ENCODE results near the gene PHAX.
"Not testable (repeated sequence)": the region's sequence is repeated elsewhere in the genome, so short reads cannot be mapped to it uniquely, and the experiment has no call there.

Gene PHAX

DNA sequence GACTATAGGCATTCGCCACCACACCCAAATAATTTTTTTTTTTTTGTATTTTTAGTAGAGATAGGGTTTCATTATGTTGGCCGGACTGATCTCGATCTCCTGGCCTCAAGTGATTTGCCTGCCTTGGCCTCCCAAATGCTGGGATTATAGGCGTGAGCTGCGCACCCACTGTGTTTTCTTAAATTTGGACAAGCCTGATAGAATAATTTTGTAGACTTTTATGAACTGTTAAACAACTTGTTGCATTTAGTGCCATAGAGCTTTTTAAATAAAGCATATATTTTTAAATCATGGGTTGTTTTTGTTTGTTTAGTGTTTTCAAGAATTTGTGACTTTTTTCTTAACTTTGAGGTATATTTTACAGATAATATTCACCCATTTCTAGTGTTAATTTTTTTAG is 4.8 kb downstream of the PHAX start:
- DNase-seq: no peak

DNA sequence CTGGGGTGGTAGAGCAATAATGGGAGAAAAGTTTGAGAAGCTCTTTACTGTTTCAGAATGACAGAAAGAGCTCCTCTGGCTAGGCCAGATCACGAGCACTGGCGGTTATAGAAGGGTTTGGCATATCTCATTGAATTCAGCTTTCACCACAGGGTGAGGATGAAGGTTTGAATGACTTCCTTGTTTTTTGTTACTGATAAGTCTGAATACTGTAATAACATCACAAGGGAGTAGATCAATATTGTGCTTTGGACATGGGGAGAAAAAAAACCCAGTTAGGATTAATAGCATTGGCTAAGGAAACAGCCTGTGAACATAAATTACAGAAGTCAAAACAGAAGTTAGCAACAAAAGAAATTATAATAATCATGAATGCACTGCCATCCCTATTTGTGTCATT is 9.4 kb downstream of the PHAX start:
- no peak for DNase-seq

- DNase-seq: no peak
Measured at GRCh38 chr5:126610616-126611015, 9.9 kb downstream of the PHAX start.

GRCh38 chr5:126613941-126614592 is 13.3 kb downstream of the PHAX start:
- DNase-seq: no peak

GRCh38 chr5:126615286-126615685 is 14.5 kb downstream of the PHAX start:
- no peak for DNase-seq

GRCh38 chr5:126617603-126618002 is 16.9 kb downstream of the PHAX start:
- not testable (repeated sequence) for DNase-seq

- no peak for DNase-seq
Measured at GRCh38 chr5:126619781-126620180, 19.0 kb downstream of the PHAX start.

DNA sequence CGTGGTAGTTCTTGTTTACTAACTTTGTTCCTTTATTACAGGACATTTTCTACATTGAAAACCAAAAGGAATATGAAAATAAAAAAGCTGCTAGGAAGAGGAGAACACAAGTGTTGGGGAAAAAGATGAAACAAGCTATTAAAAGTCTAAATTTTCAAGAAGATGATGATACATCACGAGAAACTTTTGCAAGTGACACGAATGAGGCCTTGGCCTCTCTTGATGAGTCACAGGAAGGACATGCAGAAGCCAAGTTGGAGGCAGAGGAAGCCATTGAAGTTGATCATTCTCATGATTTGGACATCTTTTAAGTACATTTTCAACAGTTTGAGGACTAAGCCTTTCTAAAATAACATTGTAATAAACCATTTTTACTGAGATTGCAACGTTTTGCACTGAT is 23.8 kb downstream of the PHAX start:
- DNase-seq: no peak

DNA sequence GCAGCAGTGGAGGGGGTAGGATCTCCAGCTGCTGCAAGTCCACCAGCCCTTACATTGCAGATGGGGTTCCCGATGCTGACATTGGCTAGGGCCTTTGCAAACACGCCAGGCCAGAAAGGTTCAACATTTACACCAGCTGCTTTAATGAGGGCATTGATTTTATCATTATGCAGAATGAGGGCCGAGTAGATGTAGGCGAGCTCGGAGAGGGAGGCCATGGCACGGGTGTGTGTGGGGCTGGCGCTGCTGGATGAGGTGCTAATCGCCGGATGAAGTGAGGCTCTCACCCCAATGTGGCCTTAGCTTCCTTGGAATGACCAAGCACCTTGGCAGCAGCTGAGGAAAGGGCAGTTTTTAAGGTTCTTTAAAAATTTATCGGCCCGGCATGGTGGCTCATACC is 27.4 kb downstream of the PHAX start:
- DNase-seq: no peak

DNA sequence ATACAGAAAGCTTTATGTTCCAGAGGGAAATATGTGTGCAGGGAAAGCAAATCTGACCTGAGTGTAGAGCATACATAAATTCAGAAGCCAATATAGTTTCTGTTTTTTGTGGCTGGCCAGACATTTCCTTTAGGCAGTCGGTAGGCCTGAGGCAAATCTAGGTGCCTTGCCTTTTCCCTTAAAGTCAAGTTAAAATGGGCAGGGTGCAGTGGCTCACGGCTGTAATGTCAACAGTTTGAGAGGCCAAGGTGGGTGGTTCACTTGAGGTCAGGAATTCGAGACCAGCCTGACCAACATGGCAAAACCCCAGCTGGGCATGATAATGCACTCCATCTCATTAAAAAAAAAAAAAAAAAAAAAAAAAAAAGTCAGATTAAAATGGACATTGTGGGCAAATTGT is 31.2 kb downstream of the PHAX start:
- DNase-seq: no peak

DNA sequence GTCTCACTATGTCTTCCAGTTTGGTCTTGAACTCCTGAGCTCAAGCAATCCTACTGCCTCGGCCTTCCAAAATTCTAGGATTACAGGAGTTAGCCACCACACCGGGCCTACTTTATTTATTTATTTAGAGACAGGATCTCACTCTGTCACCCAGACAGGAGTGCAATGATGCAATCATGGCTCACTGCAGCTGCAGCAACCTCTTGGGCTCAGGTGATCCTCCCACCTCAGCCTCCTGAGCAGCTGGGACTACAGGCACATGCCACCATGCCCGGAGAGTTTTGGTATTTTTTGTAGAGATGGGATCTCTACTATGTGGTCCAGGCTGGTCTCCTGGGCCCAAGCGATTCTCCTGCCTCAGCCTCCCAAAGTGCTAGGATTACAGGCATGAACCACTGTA is 32.8 kb downstream of the PHAX start:
- no peak for DNase-seq

DNA sequence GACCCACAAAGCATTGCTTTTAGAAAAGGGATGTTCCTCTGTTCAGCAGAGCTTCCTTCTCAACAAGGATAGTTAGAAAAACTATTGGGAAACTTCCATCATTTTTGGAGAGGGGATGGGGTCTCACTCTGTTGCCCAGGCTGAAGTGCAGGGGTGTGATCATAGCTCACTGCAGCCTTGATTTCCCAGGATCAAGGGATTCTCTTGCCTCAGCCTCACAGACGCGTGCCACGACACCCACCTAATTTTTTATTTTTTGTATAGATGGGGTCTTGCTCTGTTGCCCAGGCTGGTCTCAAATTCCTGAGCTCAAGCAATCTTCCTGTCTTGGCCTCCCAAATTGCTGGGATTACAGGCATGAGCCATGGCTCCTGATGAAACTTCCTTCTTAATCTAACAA is 34.8 kb downstream of the PHAX start:
- no peak for DNase-seq

DNA sequence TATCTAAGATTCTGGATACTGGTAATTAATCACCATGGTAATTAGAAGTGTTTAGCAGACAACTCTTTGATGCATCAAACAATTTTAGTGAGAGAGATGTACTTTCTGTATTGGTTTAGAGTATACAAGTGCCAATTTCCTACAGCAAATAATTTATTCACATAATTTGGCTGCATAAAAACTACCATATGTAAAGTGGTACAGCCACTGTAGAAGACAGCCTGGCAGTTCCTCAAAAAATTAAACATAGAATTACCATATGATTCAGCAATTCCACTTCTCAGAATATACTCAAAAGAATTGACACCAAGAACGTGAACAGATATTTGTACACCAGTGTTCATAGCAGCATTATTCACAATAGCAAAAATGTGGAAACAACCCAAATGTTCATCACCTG is 36.2 kb downstream of the PHAX start:
- no peak for DNase-seq

DNA sequence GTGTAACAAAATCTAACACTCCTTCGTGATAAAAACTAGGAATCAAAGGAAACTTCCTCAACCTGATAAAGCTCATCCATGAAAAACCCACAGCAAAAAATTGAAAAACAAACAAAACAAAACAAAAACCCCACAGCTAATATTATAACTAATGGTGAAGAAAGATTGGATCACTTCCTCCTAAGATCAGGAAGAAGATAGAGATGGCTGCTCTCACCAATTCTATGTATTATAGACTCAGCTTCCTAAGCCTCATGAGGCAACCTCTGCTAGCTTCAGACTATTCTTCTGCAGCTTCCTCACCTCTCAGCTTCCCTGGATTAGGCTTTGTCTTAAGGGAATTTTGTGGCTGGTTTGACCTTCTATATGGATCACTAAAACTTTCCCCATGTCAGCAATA is 40.1 kb downstream of the PHAX start:
- no peak for DNase-seq

- DNase-seq: no peak
Measured at GRCh38 chr5:126641387-126641786, 40.6 kb downstream of the PHAX start.

GRCh38 chr5:126645132-126645531 is 44.4 kb downstream of the PHAX start:
- DNase-seq: no peak

GRCh38 chr5:126647071-126647470 is 46.3 kb downstream of the PHAX start:
- no peak for DNase-seq

GRCh38 chr5:126648471-126648870 is 47.7 kb downstream of the PHAX start:
- DNase-seq: no peak

DNA sequence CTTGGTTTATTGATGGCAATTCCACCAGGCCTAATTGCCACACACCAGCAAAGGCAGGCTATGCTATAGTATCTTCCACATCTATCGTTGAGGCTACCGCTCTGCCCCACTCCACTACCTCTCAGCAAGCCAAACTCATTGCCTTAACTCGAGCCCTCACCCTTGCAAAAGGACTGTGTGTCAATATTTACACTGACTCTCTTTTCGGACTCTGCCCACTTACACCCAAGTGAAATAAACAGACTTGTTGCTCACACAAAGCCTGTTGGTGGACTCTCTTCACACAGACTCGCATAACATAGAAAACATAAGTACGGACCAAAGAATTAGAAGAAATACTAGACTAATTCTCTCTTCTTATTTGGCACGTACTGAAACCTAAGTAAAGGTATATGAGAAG is 48.3 kb downstream of the PHAX start:
- not testable (repeated sequence) for DNase-seq

DNA sequence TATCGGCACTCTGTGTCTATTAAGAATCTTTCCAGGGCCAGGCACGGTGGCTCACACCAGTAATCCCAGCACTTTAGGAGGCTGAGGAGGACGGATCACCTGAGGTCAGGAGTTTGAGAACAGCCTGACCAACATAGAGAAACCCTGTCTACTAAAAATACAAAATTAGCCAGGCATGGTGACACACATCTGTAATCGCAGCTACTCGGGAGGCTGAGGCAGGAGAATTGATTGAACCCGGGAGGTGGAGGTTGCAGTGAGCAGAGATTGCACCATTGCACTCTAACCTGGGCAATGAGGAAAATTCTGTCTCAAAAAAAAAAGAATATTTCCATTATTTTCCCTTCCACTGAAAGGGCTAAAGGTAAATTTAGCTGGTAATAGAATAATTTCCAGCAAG is 49.0 kb downstream of the PHAX start:
- not testable (repeated sequence) for DNase-seq

DNA sequence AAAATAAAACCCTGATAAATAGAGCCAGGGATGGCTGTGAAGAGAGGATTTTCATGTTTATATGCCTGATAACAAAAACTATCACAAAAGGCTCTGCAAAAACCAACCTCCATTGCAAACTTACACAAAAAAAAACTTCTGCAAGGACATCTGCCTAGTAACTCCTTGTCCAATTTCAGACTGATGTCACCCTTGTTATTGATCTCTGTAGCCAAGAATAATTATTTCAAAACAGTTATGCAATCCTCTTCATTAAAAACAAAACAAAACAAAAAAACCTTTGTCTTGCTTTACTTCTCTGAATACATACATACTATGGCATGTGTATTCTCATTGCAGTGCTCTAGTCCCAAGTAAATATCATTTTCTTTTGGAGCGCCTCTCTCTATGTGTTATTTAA is 49.7 kb downstream of the PHAX start:
- DNase-seq: no peak

DNA sequence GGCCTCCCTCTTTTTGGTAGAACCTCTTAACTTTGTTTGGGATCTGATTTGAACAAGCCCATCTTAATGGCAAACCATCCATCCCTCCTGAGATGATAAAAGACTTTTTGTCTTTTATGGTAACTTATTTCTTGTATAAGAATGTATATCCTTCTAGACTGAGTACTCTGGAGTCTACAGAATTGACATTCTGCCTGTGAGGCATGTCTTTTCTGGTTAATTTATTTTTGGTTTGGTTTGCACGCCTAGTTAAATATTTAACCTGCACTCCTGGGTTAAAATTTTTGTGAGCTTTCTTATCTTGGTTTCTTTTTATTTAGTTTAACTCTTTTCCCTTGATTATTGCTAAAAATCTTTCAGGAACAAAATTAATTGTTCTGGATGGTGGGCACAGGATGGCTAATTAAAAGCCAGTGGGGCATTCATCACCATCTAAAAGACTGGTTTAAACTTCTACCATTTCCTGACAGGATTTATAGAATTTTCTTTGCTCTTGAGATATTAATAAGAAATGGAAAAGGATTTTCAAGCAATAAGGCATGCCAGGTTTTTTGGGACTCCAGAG is 50.3 kb downstream of the PHAX start:
- no peak for DNase-seq

DNA sequence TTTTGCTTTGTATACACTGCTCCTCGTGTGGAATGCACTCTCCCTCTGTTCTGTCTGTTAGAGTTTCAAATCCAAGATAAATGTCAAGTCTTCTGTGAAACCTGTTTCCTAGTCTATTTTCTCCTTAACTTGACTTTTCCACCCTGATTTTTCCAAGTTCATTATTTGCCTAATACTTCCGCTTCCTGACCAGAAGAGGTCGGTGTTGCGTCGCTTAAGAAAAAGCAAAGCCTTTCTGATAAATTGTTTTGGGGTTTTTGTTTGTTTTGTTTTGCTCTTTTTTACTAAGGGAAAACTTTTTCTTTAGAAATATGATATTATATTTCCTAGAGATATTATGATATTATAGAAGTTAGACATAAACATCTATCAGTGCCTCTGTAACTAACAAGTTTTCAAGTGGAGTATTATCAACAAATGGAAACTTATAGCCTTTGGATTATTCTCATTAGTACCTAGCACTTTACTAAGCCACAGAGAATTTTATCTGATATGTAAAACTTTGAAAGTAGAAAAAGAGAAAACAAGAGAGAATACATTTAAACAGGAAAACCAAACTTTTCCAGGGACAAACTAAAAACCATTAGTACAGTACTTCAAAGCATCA is 55.8 kb downstream of the PHAX start:
- no peak for DNase-seq

GRCh38 chr5:126658561-126658960 is 57.8 kb downstream of the PHAX start:
- DNase-seq: no peak

Data from cerebellar nuclear complex (tissue), 1 donor.